ENCODE results near the gene CLHC1.

DNA sequence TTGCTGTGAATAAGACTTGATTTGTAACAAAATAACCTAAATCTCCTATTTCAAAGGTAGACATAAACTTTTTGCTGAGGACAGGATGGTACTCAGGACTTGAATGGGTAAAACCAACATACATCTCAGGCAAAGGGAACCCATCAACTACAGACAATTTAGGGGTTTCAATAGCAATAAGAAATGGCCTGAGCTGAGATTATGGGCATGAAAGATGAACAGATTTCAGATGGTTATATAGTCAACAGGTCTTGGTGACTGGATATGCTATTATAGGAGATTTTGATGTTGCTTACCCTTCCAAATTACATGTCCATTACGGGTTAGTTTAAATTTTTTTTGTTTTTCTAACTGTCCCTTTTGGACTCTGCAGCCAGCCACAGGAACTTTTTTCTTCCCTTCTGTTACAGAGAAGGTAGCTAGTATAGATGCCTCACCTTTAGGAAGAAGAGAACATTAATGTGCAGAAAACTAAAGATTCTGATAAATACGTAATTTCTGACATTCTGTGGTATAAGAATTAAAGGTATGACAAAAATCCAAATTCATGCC lies 5.0 kb upstream of the CLHC1 start:
- TF ChIP-seq, protein P1, sequence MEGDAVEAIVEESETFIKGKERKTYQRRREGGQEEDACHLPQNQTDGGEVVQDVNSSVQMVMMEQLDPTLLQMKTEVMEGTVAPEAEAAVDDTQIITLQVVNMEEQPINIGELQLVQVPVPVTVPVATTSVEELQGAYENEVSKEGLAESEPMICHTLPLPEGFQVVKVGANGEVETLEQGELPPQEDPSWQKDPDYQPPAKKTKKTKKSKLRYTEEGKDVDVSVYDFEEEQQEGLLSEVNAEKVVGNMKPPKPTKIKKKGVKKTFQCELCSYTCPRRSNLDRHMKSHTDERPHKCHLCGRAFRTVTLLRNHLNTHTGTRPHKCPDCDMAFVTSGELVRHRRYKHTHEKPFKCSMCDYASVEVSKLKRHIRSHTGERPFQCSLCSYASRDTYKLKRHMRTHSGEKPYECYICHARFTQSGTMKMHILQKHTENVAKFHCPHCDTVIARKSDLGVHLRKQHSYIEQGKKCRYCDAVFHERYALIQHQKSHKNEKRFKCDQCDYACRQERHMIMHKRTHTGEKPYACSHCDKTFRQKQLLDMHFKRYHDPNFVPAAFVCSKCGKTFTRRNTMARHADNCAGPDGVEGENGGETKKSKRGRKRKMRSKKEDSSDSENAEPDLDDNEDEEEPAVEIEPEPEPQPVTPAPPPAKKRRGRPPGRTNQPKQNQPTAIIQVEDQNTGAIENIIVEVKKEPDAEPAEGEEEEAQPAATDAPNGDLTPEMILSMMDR (IDR thresholded peaks at IDR 0.05): no peak
- TF ChIP-seq POLR2A (IDR thresholded peaks at IDR 0.05): no peak

Measured in testis (tissue), 2 donors.